Measurements from ENCODE around the gene HSPD1. TPM values are rescaled to one million over a fixed set of nuclear protein-coding genes. Genes with fewer than 3 reads are reported as not detected.

HSPD1 gene
- total and polyA plus RNA-seq, 9 of the 15 experiments (the other 6 are each of a cell fraction or from before 2014, with no cell fraction given) = 398 to 1,014 (median 622) TPM

- TF ChIP-seq CHD7 (IDR thresholded peaks at IDR 0.05; ENCODE audit: low read depth, low read length) (no peak), ZNF644 (tag; IDR thresholded peaks at IDR 0.05; ENCODE audit: low read depth) (no peak), TRIM24 (IDR thresholded peaks at IDR 0.05) (no peak; a peak in 1 of 4 replicates), JUN (IDR thresholded peaks at IDR 0.05; ENCODE audit: borderline replicate concordance, low read depth, low read length) (peak; percentile 28; the same call in 1 of the 2 replicates), JUN (CRISPR knock-in tag; IDR thresholded peaks at IDR 0.05; ENCODE audit: borderline replicate concordance) (no peak), SNAPC5 (CRISPR knock-in tag; IDR thresholded peaks at IDR 0.05) (no peak), ZNF280A (IDR thresholded peaks at IDR 0.05; ENCODE audit: low read depth, partially characterized antibody) (no peak), E2F3 (CRISPR knock-in tag; IDR thresholded peaks at IDR 0.05) (no peak; the same call in 1 of the 2 replicates), BCLAF1 (IDR thresholded peaks at IDR 0.05; ENCODE audit: borderline replicate concordance in 1 of 2, control insufficient read depth in 1 of 2, low read depth in 2 of 2, low read length in 1 of 2) (no peak), ZNF583 (CRISPR knock-in tag; IDR thresholded peaks at IDR 0.05) (no peak)
These were observed 46.3 kb downstream of the HSPD1 start, which contains the start of gene COQ10B (continued) for GRCh38 chr2:197453123-197453913.

All from K562 (cell line).